EL (cell line): ENCODE measurements around the gene NPAS3.
A peak's percentile ranks its signal among the peaks of the same experiment; 100 is the strongest.

ENCODE experiments used
- DNase-seq: peaks from one replicate; pipeline ENCODE4 v3.0.0-alpha.2; 2016

The NPAS3 gene

GRCh38 chr14:32940711-32941667, 2.3 kb downstream of the NPAS3 start:
- no peak for DNase-seq

GRCh38 chr14:32941668-32942065, 3.0 kb downstream of the NPAS3 start:
- DNase-seq = no peak

- no peak for DNase-seq
Observed at GRCh38 chr14:32947081-32947480, 8.4 kb downstream of the NPAS3 start.

DNA sequence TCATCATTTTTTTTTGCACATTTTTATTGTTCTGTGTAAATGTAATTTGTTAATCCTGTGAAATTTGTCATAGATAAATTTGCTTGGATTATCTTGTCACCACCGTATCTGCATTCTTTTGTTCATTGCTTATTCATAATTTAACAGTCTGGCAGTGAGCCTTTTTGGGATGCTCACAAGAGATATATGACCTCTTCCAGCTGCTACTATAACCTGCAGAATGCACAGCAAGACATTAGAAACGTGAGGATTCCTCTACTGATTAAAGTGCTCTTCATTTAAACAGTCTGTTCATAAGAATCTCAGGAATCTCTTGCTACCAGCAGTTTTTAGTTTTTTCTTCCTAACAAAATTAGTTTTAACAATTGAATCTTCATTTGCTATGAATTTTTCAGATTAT, 9.1 kb downstream of the NPAS3 start:
- no peak for DNase-seq

DNA sequence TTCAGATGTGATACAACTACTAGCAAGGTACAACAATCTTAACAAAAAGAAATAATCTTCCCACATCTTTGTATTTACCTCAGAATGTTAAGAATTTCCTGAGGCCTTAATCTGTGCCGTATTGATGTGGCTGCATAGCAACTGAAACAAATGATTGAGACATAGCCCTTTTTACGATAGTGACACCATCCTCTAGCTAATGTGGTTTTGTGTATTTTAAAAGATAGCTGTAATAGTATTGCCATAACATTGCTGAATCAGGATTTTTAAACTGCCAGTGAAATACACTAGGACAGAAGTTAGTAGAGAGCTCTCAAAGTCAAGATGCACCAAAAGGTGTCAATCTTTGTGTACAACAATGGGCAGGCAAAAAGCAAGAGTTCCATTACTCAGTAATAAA, 11.9 kb downstream of the NPAS3 start:
- no peak for DNase-seq

DNA sequence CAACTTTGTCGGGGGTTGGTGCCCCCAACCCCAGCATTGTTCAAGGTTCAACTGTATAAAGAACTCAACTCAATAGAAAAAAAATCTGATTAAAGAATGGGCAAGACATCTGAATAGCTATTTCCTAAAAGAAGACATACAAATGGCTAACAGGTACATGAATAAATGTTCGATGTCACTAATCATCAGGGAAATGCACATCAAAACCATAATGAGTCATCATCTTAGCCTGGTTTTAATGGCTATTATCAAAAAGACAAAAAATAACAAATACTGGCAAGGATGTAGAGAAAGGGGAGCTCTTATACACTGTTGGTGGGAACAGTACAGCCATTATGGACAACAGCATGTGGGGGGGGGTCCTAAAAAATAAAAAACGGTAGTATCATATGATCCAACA, 28.7 kb downstream of the NPAS3 start:
- DNase-seq = no peak

DNA sequence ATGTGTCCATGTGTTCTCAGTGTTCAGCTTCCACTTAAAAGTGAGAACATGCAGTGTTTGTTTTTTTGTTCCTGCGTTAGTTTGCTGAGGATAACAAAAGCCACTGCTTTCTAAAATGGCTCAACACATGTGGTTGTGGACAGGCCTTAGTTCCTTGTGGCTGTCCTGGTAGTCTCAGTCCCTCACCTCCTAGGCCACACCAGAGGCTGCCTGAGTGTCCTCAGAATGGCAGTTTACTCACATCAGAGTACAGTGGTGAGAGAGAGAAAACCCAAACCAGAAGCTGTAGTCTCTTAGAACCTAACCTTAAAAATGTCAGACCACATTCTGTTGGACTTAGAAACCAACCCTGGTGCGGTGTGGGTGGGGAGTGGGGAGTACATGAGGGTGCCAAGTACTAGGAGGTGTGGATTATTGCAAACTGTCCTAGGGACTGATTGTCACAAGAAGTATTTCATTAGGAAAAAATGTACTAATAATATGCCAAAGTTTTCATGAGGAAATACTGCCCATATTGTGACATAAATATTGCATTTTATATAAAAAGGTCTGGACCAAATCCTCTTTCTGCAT, 30.4 kb downstream of the NPAS3 start:
- DNase-seq = no peak

GRCh38 chr14:32977913-32978312, 39.2 kb downstream of the NPAS3 start:
- no peak for DNase-seq

- DNase-seq = no peak
Observed at GRCh38 chr14:32978691-32979255, 40.1 kb downstream of the NPAS3 start.

- DNase-seq = no peak
Observed at GRCh38 chr14:32980178-32980901, 41.7 kb downstream of the NPAS3 start.

DNA sequence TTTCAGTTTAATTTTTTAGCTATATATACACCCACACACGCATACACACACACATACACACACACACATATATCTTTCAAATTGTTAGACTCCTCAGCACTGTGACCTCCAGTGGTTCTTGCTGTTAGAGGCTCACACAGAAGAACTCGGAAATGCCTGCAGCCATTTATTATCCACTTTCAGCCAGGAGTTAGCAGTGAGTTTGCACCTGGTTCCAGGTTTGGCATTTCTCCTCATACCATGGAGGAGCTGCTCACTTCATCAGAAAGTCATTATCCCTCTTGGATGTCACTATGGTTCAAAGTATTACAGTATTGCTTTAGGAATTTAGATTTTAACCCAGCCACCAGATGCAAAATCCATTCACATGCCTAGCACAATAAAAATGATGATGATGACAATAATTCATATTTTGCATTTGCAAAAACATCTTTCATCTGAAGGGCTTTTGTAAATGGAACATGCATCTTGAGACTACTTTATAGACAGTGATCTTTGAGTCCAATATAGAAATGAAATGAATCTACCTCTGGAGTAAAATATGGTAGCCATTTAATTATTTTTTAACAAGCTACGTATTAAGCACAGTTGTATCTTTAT, 42.3 kb downstream of the NPAS3 start:
- no peak for DNase-seq

GRCh38 chr14:32984241-32984930, 45.7 kb downstream of the NPAS3 start:
- DNase-seq = no peak

GRCh38 chr14:32985866-32986265, 47.2 kb downstream of the NPAS3 start:
- no peak for DNase-seq

- peak; percentile 6 for DNase-seq
Observed at GRCh38 chr14:32986791-32987540, 48.3 kb downstream of the NPAS3 start.

- DNase-seq = no peak
Observed at GRCh38 chr14:32991691-32992090, 53.0 kb downstream of the NPAS3 start.

- no peak for DNase-seq
Observed at GRCh38 chr14:32993921-32994320, 55.2 kb downstream of the NPAS3 start.

GRCh38 chr14:32996343-32996742, 57.7 kb downstream of the NPAS3 start:
- DNase-seq = no peak

- peak; percentile 21 for DNase-seq
Observed at GRCh38 chr14:32998433-32998832, 59.8 kb downstream of the NPAS3 start.

- no peak for DNase-seq
Observed at GRCh38 chr14:33009673-33010072, 71.0 kb downstream of the NPAS3 start.

DNA sequence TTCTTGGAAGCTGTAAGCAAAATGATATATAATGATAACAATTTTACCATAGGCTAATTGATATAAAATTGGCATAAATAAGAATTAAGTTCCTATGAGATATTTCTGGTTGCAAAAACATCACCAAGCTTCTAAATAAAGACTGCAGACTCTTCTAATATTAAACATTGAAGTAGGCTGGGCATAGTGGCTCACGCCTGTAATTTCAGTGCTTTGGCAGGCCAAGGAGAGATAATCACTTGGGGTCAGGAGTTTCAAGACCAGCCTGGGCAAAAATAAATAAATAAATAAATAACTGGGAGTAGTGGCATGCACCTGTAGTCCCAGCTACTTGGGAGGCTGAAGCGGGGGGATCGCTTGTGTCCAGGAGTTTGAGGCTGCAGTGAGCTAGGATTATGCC, 71.8 kb downstream of the NPAS3 start:
- DNase-seq = no peak

DNA sequence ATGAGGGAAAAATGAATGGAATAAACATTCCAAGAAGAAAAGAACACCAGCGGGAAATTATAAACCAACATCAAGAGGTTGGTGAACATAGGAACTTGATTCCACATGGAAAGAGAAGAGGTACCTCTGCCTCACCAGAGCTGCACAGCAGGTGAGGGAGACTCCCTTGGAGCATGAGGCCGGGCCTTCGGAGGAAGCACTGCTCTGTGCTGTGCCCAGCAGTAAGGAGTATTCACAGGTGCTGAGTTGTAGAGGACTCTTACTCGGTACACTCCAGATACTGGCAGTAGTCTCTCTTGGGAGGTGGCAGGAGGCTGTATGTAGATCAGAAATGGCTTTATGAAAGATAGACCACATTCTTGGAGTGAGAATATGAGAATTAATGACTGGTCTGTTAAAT, 76.0 kb downstream of the NPAS3 start:
- DNase-seq = no peak

GRCh38 chr14:33016613-33017012, 77.9 kb downstream of the NPAS3 start:
- no peak for DNase-seq
